ENCODE measurements around the gene CENATAC. TPM values are rescaled to one million over a fixed set of nuclear protein-coding genes. Genes with fewer than 3 reads are reported as not detected.

Gene CENATAC
- total RNA-seq, 1 donor from 2014 or later: 31.6 TPM

GRCh38 chr11:119065369-119065768 is 67.4 kb downstream of the CENATAC start:
- H3K4me1 Mint-ChIP-seq (ENCODE audit: unreplicated experiment): peaks cover 23% of the 10 kb centered on the region
- no peak for DNase-seq (ENCODE audit: extremely low spot score, unreplicated experiment)
- peak; percentile 52 for TF ChIP-seq CTCF (IDR thresholded peaks at IDR 0.05)
- no peaks in the 10 kb centered on the region for H3K9me3 Mint-ChIP-seq (ENCODE audit: unreplicated experiment)
- no peak overlapping the region for H3K27ac Mint-ChIP-seq (ENCODE audit: unreplicated experiment)
- no peaks in the 10 kb centered on the region for H3K27me3 Mint-ChIP-seq (ENCODE audit: unreplicated experiment)
- peaks cover 4% of the 10 kb centered on the region for H3K36me3 Mint-ChIP-seq (ENCODE audit: unreplicated experiment)
- no peak overlapping the region for H3K4me3 Mint-ChIP-seq (ENCODE audit: unreplicated experiment)

Small RNA genes lying within 50 kb of the gene (microRNA-seq; reads per million reads assigned to microRNA genes)
- gene MIR3656 (ENCODE audit: unreplicated experiment): not detected

Other genes with a start within 250 kb of the CENATAC start
- gene DDX6, start 207.0 kb upstream of the CENATAC start, total RNA-seq: 148 and 157 TPM in 2 replicates
- gene CXCR5, start 114.2 kb upstream of the CENATAC start, total RNA-seq: not detected in 2 replicates
- 115 and 122 TPM in 2 replicates for gene BCL9L, start 72.2 kb upstream of the CENATAC start, total RNA-seq
- 0.42 and 0.86 TPM in 2 replicates for gene UPK2, start 41.8 kb upstream of the CENATAC start, total RNA-seq
- not detected in 2 replicates for gene FOXR1, start 26.4 kb upstream of the CENATAC start, total RNA-seq
- gene RPS25, start 20.2 kb downstream of the CENATAC start, total RNA-seq: 933 and 949 TPM in 2 replicates
- 71.4 and 75.3 TPM in 2 replicates for gene TRAPPC4, start 20.6 kb downstream of the CENATAC start, total RNA-seq
- 15.6 and 16.3 TPM in 2 replicates for gene SLC37A4, start 32.7 kb downstream of the CENATAC start, total RNA-seq
- gene HYOU1, start 59.1 kb downstream of the CENATAC start, total RNA-seq: 168 TPM in 2 replicates
- gene VPS11, start 69.7 kb downstream of the CENATAC start, total RNA-seq: 42.6 and 45.9 TPM in 2 replicates
- 15.7 and 18.6 TPM in 2 replicates for gene HMBS, start 86.7 kb downstream of the CENATAC start, total RNA-seq
- gene DPAGT1, start 103.7 kb downstream of the CENATAC start, total RNA-seq: 44.4 and 45.2 TPM in 2 replicates
- 10.9 and 11.7 TPM in 2 replicates for gene C2CD2L, start 109.2 kb downstream of the CENATAC start, total RNA-seq
- gene HINFP, start 123.4 kb downstream of the CENATAC start, total RNA-seq: 26.1 and 27.6 TPM in 2 replicates
- 0.63 and 0.75 TPM in 2 replicates for gene ABCG4, start 150.9 kb downstream of the CENATAC start, total RNA-seq
- 8.9 and 10.0 TPM in 2 replicates for gene NLRX1, start 170.6 kb downstream of the CENATAC start, total RNA-seq
- not detected in 2 replicates for gene NHERF4, start 187.3 kb downstream of the CENATAC start, total RNA-seq
- gene CBL, start 208.2 kb downstream of the CENATAC start, total RNA-seq: 20.8 and 21.7 TPM in 2 replicates

All from osteocyte (in vitro differentiated cells).